COLO668 (cell line): Measurements from ENCODE around the gene SDHB.
"Not testable (repeated sequence)": the region's sequence is repeated elsewhere in the genome, so short reads cannot be mapped to it uniquely, and the experiment has no call there.

Experiments
- DNase-seq: peaks from one replicate; lab custom pipeline; 2025; ENCODE audit not compliant: unreplicated experiment; lab: John Stamatoyannopoulos, UW

The SDHB gene

DNA sequence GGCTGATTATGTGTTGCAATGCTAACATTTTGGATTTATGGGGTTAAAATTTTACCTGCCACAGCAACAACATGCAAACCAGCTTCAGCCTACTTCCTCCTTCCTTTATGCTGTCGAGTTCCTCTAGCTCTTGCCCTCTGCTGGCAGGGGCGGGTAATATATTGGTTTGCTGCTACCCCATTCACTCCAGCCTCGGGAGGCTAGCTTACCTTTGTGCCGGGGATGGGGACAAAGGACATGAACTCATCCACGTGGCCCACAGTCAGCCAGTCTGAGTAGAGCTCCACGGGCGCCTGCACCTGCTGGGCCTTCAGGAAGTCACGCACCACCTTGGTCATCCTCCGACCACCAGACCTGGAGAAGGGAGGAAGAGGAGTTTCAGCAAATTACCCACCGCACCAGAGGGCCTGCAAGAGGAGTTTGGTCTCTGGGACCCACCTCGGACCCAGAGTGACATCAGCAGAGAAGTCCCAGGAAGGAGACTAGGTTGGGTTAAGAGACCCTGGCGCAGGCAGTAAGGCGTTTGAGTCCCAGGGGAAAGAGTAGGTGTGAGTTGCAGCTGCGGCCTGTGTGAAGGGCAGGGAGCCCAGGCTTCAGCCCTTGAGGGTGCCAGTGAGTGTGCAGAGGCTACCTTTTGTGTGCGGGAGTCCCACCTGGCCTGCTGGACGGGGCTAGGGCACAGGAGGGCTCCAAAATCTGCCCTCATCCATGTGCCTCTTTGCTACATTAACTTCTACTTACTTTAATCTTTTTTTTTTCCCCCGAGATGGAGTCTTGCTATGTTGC, 21.8 kb upstream of the SDHB start:
- peak; percentile 23 for DNase-seq

DNA sequence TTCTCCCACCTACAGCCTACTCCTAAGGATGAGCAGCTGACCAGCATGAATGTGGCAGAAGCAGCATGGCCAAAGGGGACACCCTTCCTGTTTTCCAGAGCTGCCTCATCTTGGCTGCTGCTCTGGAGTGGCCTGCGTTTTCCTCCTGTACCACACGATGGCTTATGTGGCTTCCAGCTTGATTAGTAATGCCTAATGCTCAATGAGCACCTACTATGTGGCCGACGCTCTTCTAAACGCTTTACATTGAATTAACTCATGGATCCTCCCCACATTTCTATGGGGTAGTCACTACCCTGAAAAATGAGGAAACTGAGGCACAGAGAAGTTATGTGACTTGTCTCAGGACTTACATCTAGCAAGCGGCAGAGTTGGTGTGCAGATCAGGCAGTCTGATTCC, 18.0 kb upstream of the SDHB start:
- DNase-seq, result no peak

DNA sequence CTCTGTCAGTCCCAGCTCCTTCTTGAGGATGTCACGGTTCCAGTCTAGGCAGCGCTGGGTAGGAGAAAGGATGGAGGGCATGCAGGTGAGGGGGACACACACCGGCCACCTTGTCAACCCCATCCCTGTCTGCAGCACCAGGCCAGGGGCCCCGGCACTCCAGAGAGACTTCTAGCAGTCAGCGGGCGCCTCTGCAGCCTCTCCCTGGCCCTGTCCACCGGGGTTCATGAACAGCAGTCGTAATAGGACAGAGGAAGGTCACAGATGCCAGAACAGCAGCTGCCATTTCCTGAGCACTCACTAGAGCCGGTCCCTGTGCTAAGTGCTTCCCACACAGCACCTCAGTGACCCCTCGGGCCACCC, 16.3 kb upstream of the SDHB start:
- DNase-seq, result no peak

DNA sequence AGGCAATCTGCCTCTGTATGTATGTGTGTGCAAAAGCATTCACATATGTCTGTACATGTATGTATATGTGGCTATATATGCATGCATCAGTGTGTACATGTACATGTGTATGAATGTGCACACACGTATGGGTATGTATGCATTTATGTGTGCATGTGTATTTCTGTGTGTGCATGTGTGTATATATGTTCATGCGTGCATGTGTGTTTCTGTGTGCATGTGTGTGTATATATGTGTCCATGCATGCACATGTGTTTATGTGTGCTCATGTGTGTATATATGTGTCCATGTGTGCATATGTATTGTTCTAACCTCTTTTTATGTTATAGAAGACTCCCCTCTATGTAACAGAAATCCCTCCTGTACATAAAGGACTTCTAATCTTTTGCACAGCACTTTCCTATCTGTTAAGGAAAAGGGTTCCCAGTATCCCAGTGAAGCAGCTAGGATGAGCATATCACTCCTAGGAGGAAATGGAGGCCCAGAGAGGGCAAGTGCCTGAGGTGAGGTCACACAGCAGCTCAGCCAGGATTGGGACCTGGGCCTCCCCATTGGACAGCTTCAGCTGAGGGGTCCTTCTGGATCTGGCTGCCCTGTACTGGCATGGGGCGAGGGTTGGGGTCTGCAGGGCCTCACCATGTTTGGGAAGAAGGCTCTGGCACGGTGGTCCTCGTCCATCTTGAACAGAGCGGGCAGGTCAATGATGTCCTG, 15.8 kb upstream of the SDHB start:
- DNase-seq, result no peak

DNA sequence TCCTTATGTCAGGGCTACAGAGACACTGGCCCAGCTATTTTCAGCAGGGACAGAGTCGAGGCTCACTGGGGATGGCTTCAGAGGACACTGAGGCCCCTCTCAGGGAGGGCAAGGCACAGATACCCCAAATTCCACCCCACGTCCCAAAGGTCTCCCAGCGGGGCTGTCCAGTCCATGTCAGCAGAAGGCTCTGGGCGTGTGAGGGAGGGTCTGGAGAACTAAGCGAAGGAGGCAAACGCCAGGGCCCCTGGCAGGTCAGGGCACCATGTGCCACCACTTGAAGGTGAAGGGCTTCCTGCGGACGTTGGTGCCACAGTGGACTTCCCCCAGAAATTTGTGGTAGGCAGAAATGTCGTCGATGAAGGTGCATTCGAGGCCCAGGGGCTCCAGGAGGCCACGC, 15.0 kb upstream of the SDHB start:
- no peak for DNase-seq

DNA sequence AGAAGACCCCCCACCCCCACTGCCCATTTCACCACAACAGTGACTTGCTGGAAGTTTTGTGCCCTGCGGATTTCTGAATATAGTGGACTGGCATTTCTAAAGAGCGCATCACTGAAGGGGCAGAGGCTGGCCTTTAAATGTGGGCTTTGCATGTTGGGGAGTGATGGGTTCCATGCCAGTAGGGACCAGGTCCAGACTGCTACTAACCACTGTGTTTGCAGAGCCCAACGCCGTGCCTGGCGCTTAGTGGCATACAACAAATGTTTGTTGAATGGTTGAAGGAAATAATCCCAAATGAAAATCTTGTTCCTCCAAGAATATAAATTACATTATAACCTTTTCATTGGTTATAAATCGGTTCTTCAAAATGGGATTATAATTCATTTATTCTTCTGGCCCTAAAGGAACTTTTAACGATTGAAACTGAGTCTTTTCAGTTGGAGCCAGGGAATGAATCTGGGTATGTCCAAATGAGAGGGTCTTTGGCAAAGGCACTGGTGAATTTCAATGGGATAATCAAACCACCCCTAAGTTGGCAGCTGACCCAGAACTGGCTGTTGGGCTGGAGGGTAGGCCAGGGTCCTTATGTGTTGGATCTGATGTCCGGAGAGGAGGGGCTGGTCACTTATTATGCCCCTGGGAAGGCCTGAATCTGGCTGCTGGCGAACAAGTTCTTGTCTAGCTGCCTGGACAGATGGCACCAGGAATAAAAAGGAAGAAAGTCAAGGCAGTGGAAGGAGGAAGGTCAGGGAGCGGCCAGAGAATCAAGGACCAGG, 13.8 kb upstream of the SDHB start:
- no peak for DNase-seq

DNA sequence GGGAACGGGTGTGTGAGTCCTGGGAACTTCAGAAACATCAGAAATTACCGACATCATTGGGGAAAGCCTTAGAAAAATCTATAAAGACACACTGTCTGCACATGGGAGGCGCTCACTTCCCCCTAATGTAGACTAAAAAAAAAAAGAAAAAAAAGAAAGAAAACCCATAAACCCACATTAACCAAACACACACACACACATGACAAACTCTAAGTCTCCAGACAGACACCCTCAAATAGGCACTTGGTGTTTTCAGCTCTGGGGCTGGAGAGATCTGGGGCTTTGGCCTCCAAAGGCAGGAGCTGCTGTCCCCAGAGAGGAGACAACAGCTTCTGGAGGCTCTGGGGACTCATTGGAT, 13.2 kb upstream of the SDHB start:
- DNase-seq, result no peak

DNA sequence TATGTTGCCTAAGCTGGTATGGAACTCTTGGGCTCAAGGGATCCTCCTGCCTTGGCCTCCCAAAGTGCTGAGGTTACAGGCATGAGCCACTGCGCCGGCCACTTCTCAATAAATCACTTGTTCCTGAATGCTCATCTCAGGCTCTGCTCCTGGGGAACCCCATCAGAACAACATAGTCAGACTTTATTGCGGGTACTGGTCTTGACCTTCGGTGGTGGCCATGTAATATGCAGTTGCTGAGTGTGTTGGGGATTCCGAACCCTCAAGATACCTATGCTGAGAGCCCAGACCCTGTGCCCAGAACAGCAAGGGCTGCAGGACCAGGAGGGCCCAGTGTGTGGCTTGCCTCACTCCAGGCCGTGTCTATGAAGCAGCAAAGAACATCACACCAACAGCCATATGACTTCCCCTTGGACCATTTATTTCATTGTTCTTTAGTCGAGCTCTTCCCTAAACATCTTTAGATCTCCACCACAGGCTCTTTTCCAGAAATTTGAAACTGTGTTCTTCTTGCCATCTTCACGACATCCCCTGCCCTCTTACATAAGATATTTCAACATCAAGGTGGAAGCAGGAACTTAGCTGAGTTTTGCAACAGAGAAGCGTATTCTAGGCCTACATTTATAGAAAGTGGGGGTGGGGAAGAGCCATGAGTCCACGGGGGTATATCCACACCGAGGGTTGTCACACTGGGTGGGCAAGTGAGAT, 12.7 kb upstream of the SDHB start:
- no peak for DNase-seq

DNA sequence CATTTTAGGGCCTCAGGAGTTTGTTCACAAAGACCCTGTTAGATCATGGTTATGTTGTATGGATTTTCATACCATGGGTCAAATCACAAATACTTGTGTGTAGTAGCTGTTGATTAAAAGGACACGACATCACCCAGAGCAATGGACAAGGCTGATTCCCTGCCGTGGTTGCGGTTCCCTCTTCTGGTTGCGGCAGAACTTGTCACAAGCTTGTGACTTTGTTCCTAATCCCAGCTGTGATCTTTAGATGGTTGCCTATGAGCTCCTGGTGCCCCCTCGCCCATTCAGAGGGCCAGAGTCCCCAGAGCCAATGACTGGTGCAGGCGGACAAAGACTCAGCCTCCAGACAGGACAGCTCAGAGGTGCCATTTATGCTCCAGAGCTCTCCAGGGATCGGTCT, 11.8 kb upstream of the SDHB start:
- DNase-seq, result no peak

DNA sequence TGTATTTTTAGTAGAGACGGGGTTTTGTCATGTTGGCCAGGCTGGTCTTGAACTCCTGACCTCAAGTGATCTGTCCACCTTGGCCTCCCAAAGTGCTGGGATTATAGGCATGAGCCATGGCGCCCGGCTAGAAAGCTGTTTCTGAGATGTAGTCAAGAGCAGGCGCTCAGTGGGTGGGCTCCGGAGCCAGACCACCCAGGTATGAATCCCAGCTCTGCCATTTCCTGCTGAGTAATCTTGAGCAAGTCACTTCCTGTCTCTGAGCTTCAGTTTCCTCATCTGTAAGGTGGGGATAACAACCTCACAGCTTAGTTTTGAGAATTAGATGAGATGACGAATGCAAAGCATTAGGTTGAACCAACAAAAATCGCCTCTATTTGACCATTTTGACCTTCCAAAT, 8.9 kb upstream of the SDHB start:
- DNase-seq, result not testable (repeated sequence)

DNA sequence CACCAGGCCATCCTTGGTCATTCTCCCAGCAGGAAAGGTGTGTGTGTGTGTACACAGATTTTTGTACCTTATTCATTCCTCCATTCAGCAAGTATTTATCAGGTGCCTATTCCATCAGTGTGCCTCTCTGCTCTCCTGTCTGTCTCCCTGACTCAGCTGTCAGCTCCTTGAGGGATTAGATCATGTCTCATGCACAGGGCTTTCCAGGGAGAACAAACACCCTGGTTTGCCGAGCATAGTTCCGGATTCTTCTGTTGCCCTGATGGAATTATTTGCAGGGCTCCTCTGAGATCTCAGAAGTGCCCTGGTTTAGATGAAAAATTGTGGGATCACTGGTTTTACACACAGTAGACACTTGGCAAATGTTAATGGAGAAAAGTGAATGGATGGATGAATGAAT, 8.1 kb upstream of the SDHB start:
- DNase-seq, result no peak

DNA sequence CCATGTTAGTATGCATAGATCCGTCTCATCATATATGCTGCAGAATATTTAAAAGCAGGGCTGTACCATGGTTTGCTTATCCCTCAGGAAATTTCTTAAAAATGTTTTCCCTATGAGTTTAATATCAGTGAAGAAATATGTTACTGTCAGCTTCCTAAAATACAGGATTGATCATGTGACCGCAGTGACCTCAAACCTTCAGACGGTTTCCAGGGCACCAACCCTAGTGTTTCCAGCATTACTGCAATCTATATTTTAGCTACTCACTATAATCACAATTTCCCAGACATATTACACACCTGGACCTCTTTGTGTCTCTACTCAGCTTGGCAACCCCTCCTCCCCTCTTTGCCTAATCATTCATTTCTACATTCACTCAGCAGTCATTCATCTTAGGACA, 7.7 kb upstream of the SDHB start:
- no peak for DNase-seq

DNA sequence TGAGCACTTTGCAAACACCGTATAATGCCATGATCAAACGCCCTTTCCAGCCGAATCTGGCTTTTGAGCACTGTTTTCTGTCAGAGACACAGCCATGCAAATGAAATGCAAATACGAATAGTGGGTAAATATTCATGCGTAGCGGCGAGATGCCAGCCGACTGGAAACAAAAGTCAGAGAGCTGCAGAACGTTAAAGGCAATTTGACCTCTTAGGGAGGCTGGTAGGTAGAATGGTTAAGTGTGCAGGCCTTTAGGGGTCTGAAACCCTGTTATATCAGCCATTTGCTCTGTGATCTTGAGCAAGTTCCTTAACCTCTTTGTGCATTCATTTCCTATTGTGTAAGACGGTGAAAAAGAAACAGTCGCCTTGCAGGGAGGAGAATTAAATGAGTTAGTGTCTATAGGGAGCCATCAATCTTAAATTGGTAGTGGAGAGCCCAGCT, 6.5 kb upstream of the SDHB start:
- no peak for DNase-seq

DNA sequence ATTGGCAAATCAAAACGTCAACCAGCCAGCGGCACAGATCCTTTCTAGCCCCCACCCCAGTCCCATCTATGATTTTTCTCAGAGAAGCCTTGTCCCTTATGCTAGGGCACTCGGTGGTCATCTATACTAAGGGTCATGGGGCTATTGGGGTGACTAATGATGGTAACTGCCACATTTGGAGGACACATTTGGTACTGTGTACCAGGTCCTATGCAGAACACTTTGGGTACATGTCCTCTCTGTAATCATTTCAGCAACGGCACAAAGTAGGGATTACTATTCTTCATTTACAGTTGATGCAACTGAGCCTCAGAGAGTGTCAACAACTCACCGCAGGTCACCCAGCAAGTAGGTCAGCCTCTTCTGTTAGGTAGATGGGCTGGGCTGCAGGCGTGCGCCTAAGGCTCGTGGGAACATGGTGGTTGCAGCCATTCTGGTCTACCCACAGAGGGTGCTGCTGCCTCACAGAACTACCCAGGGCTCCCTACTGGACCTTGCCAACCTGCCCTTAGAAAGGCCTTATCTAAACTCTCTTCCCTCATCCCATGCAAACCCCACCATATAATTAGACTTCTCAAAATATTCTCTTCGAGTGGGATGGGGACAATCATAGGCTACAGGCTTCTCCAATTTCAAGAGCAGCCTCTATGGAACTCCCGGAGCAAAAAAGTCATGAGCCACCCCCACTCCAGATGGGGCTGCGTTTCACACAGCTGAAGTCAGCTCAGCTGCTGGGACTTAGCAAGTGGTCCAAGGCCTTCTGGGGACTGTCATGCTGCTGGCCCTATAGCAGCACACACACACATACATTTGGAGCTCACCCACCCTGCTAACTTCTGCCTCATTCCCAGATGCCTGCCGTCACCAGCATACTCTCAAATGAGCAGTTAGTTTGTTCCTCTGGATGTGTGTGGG, 5.8 kb upstream of the SDHB start:
- peak; percentile 68 for DNase-seq

DNA sequence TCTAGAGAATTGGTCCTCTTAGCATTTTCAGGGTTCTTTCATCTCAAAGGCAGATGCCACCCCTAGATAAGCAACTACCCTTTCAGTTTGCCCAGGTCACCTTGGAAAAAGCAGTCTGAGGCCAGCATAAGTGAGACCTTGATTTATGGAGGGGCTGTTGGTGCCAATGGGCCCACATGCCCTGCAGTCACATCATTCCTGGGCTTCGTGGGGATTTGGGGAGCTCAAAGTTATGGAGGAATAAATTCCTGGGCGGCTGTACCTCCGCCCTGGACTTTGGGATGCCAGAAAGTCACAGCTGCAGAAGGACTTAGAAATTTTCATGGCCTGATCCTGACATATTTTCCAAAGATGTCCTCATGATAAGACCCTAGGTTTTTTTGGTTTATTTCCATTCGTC, 2.7 kb upstream of the SDHB start:
- no peak for DNase-seq

DNA sequence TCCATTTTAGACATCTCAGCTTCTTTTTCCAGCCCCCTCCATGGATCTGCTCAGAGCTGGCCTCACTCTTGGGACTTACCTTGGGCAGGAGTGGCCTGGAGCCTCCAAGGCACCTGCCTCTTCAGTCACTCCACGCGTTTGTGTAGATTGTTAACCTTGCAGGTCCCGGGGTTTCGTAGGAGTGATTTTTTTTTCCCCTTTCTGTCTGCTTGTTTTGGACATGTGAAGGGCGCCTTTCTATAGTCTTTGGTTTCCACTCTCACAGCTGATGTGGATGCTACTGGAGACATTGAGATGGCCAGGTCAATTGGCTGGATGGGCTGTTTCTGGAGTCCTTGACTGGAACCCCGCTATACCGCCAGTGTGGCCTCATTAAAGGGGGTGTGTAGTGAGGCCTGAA, 2.0 kb upstream of the SDHB start:
- no peak for DNase-seq

DNA sequence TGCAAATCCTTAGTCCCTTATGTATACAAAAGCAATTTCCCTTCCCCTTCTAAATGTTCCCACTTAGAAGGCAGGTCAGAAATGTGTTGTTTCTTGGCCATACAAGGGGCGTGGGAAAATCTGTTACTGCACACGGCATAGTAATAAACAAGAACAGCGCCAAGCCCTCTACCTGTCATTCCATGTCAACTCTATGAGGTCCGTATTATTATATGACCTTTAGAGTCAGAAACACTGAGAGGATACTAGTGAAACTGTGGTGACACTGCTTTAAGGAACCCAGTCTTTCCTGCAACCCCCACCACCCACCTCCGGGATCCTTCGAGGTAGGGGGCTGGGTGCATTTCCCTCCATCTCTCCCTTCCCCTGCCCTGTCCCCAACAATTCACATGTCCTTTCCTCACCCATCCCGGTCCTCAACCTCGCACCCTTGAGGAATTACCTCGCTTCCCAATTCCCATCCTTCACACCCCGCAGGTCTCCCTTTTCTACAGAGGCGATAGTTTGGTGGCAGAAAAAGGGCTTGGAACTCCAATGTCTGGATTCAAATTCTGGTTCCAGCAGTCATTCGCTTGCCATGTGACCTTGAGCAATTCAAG, 647 bp downstream of the SDHB start:
- DNase-seq, result no peak

DNA sequence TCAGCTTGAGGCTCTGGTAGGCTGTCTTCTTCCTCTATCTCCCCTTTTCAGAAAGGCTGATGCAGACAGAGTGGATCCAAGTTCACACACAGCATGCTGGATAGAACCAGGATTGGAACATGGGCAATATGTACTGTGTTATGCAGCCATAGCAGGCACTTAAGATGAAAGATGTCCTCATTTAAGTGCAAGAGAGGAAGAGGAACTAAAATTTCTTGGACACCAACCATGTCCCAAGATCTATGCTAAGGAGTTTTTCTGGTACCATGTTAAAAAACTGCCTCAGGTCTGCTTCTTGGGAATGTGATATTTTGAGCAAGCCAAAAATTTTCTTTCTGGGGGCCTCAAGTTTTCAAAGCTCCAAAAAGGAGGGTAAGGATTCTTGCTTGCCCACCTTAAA, 1.2 kb downstream of the SDHB start:
- no peak for DNase-seq

DNA sequence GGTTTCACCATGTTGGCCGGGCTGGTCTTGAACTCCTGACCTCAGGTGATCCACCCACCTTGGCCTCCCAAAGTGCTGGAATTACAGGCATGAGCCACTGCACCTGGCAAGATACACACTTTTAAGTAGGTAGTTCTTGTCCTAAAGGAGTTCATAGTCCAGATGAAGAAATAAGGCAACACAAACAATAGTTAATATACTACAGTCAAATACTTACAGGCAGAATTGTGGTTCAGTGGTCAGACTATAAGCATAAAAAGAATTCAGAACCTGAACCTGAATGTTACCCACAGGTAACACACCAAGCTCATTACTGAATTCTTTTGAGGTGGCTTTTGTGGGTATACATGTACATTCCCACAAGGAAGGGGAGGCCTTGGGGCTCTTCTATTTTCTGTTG, 1.8 kb downstream of the SDHB start:
- DNase-seq, result no peak

DNA sequence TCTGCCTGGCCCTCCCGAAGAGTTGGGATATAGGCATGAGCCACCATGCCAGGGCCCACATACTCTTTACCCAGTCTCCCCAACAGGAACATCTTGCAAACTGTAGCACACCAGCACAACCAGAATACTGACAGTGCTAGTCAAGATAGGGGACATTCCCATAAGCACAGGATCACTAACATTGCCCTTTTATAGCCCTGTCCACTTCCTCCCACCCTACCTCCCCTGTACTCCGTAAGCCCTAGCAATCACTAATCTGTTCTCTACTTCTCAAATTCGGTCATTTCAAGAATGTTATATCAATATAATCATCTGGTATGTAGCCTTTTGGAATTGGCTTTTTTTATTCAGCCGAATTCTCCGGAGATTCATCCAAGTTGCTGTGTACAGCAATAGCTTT, 5.9 kb downstream of the SDHB start:
- DNase-seq, result no peak
